GM19043 (cell line): Measurements from ENCODE around the gene TEX261.
A peak's percentile ranks its signal among the peaks of the same experiment; 100 is the strongest.

Experiments used
- ATAC-seq: cut with Tn5 transposase; IDR thresholded peaks from one replicate; pipeline ENCODE4 v1.9.1; 2021; ENCODE audit warnings: low read depth; ENCODE audit not compliant: unreplicated experiment

The TEX261 gene

DNA sequence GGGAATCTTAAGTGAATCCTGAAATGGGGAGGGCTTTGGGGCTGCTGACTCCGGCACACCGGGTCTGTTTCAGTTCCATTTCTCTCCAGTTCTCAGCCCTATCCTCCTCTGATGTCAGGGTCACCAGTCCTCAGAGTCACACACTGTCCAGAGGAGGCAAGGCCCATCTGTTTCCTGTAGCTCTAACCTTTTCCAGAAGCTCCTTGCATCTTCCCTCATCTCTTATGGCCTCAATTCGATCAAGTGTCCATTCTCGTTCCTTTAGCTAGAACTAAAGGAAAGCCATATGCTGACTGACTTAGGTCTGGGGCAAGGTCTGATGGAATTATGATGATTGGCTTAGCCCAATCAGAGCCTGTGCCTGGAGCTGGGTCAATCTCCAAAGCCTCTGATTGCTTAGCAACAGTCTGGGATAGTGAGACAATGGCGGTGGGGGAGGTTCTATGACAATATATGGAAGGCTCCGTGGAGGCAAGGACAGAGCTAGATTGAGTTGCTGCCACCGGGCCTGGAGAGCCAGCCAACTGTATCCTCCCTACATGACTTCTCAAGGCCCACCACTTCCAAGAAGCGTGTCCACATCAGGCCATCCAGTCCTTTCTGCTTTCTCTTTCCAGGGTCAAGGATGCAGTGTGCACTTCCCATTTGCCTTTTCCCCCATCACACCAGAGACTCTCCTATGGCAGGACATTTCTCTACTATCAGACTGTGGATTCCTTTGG, 11.0 kb downstream of the TEX261 start:
- no peak for ATAC-seq

DNA sequence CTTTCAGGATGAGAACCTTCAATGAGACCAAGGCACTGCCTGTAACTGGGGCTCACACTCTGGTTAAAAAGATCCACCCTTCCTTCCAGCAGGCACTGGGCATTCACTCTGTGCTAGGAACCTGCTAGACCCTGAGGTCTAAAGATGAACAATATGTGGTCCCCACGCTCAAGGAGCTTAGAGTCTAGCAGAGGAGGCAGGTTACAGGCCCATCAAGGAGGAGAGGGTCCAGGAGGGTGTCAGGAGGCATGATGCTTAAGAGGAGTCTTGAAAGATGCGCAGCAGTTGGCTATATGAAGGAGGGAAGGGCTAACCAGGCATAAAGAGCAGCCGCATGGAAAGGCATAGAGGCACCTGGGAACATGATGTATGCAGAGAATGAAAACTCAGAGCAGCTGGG, 11.7 kb downstream of the TEX261 start:
- ATAC-seq = no peak

DNA sequence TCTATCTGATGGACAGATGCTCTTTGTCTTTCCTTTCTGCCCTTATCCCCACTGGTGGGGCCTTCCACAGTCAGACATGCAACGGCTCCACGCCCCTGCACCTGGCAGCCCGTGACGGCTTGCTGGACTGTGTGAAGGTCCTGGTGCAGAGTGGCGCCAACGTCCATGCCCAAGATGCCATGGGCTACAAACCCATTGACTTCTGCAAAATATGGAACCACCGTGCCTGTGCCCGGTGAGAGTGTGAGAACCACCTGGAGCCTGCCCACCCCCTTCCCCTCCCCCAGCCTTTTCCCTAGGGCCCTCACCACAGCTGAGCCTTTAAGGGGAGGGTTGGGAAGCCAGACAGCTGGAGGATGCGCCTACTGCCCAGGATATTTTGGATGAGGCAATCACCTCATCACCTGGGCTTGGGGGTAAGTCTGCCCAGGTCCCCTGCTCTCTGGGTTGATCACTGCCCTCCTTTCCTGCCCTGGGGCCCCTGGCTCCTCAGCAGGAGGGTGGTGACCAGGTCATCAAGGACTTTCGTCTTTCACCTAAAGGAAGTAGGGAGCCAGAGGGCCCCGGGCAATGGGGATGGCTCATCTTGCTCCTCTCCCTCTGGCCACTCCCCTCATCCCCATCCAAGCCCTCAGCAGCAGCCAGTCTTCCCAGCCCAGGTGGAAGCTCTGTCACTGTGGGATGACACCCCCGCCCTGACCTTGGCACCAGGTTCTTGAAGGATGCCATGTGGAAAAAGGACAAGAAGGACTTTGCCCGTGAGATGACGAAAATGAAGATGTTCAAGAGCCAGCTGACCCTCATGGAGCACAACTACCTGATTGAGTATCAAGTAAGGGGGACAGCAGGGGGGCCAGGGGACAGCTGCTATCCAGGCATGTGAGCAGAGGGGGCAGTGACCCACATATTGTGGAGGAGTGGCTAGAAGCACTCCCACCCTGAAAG, 12.5 kb downstream of the TEX261 start:
- no peak for ATAC-seq

DNA sequence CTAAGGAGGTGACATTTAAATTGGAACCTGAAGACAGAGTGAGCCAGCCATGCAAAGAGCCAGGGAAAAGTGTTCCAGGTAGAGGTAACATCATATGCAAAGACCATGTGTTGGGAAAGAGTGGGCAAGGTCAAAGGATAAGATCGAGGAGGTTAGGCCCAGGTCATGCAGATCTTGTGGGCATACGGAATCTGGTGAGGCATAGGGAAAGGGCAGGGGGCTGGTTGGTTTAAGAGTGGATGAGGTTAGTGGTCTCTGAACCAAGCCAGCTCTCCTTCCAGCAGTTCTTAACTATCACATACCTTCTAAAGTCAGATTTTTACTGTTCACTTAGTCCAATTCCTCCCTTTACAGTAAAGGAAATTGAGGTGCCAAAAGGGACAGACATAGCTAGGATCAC, 13.3 kb downstream of the TEX261 start:
- ATAC-seq = no peak

DNA sequence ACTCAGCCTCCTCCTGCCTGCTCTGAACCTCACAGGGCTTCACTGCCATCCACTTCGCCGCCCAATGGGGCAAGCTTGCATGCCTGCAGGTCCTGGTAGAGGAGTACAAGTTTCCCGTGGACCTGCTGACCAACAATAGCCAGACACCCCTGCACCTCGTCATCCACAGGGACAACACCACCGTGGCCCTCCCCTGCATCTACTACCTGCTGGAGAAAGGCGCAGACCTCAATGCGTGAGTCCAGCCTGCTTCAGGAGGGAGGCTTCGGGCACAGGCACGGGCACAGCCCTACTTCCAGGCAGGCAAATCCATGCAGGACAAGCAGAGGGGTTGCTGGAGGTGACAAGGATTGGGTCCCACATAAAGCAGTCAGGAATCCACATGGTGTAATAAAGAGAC, 15.0 kb downstream of the TEX261 start:
- no peak for ATAC-seq

DNA sequence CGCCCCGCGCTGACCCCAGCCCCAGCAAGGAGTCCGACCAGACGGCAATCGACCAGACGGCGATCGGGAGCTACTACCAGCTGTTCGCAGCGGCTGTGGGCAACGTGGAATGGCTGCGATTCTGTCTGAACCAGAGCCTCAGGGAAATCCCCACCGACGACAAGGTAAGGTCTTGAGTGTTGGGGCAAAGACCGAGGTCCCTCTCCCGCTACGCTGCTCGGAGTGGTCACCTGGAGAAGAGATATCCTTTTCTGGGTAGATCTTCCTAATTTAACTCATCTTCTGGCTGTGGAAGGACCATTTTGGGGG, 15.5 kb downstream of the TEX261 start:
- no peak for ATAC-seq

DNA sequence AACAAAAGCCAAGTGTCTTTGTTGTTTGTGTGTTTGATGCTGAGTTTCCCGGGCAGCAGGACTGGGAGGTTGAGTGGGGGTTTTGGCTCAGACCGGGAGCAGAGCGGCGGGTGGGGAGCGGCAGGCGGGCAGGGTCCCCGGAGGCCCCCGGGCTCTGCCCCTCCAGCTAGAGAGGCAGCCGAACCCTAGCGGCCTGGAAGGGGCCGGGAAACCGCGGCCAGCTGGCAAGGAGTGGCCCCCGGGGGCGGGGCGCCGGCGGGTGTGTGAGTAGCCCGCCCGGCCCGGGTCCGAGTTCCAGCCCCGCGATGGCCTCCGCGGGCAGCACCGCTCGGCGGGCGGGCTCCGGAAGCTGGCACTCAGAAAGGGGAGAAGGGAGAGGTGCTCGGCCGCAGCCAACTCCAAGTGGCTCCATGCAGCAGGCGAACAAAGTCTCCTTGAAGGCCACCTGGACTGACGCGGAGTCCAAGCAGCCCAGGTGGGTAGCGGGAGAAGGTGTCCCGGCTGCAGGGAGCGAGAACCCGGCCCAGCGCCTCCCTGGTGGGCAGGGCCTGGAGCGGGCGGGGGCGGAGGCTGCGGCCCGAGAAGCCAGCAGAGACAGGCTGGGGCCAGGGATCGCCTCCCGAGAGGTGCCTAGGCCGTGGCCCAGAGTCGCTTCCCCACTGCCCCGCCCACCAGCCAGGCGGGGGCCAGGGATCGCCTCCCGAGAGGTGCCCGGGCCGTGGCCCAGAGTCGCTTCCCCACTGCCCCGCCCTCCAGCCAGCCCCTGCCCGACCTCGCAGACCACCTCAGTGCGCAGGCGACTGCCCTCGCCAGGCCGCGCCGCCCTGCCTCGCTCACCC, 16.1 kb downstream of the TEX261 start, which contains the start of gene ANKRD53:
ANKRD53 (plus strand) TSS at position 290 of the 839 bp plus-strand sequence; CDS start at position 306, 16 bp downstream.
- no peak for ATAC-seq

DNA sequence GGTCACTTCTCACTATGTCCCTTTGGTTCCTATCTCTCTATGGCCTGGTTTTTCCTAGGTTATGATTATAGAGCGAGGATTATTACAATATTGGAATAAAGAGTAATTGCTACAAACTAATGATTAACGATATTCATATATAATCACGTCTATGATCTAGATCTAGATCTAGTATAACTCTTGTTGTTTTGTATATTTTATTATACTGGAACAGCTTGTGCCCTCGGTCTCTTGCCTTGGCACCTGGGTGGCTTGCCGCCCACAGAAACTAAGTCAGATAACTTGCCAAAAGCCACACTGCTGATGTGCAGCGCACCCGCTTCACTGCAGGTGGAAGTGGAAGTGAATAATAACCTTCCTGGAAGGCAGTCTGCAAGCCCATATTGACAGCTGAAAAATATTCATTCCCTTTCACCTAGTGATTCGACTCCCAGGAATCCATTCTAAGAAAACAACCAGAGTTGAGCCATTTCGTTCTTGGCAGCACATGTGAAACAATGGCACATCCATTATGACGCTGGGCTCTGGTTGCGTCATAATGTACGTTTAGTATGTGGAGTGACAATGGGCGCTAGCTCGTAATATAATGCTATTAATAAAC, 17.0 kb downstream of the TEX261 start:
- no peak for ATAC-seq

DNA sequence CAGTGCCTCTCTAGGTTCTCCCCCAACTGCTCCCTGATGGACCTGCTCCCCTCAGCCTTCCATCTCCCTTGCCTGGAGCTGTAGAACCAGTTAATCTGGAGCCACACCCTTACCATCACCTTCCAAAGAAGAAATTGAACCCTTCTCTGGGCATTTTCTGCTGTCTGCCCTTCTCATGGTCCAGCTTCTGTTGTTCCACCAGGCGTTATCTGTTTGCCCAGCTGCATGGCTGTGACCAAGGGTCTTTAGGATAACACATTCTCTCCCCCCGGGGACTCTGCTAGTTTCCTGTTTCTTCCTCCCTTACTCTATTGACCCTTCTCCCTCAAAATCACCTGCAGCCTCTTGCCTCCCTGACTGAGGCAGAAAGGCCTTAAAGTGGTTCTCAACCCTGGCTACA, 19.4 kb downstream of the TEX261 start:
- ATAC-seq = no peak

DNA sequence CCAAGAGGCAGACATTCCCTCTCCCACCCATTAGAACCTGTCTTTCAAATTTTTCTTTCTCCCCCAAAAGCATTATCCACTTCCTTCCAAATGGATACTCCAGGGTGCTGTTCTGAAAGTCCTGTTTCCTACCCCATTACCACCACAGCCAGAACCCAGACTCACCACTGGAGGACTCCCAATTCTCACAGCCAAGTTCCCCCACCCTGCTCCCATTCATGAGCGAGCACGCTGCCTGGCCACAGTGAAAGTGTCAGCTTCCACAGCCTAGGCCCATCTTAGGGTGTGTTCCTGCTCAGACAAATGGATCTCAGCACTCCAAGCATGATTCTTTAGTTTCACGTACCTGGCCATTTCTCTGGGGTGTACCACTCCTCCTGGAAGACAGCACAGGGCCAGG, 20.1 kb downstream of the TEX261 start:
- ATAC-seq = no peak

DNA sequence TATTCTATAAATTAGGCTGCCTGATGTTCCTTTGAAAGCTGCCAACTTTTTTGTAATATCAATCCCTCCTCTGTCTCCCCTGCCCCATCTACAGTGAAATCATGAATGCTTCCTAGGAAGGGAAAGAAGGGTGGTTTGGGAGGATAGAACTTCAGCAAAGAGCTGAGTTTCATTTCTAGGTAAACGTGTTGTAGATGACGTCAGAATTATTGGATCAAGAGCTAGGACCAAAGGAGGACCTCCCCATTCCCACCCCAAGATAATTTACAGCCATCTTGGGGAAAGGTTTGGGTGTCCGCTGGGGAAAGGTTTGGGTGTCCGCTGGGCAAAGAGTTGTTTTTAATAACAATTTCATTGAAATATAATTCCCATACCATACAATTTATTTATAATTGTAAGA, 27.5 kb downstream of the TEX261 start:
- ATAC-seq = no peak

DNA sequence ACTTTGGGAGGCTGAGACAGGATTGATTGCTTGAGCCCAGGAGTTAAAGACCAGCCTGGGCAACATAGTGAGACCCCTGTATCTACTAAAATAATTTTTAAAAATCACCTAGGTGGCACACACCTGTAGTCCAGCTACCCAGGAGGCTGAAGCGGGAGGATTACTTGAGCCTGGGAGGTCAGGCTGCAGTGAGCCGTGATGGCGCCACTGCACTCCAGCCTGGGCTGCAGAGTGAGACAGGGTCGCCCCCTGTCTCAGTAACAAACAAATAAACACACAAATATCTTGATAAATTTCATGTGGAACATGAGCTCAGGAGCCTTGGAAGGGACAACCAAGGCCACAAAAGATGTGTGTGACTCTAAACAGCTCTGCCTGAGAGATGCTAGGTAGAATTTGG, 28.0 kb downstream of the TEX261 start:
- no peak for ATAC-seq

DNA sequence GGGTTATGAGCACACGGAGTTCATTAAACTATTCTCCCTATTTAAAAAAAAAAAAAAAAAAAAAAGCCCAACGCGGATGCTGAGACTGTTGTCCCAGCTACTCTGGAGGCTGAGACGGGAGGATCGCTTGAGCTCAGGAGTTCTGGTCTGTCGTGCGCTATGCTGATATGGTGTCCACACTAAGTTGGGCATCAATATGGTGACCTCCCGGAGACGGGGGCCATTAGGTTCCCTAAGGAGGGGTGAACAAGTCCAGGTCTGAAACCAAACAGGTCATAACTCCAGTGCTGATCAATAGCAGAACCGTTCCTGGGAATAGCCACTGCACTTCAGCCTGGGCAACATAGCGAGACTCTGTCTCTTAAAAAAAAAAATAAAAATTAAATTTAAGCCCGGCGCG, 29.2 kb downstream of the TEX261 start:
- ATAC-seq = no peak

DNA sequence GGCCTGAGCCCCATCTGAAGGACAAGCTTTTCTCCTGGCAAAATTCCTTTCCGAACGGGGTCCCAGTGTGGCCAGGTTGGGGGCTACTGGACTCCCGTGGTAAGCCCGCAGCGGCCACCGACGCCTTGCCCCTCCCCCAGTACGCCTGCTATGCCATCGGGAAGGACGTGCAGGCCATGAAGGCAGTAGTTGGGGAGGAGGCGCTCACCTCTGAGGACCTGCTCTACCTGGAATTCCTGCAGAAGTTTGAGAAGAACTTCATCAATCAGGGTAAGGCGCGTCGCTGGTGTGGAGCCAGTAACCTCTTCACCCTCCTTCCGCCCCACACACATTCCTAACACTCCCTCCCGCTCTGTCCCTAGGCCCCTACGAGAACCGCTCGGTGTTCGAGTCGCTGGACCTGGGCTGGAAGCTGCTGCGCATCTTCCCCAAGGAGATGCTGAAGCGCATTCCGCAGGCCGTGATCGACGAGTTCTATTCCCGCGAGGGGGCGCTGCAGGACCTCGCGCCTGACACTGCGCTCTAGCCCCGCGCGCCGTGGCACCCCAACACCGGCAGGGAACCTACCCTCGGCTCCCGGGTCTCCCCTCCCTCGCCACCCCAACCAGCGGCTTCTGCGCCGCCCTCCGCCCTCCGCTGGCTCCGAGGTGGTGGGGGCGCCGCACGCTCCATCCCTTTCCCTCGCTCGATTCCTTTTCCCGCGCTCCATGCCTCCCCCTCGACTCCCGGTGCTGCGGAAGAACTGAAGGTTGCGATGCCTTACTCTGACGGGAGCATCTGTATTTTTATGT, 29.9 kb downstream of the TEX261 start:
- ATAC-seq = peak; percentile 87

DNA sequence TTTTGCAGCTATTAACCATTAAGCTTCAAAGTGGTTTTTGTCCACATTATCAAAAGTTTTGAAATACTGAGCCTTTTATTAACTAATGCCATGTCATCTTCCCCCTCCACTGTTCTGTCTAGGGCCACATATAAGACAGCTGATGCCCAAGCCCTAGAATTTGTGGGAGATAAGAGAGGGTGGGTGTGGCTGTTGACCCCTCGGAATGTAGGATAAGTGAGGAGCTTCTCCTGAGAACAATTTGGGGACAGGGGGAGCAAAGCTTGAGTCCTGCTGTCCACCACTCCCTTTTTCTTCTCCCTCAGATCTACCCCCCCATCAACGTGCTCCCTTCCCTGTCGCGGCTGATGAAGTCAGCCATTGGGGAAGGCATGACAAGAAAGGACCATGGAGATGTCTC, 30.5 kb downstream of the TEX261 start:
- ATAC-seq = no peak

DNA sequence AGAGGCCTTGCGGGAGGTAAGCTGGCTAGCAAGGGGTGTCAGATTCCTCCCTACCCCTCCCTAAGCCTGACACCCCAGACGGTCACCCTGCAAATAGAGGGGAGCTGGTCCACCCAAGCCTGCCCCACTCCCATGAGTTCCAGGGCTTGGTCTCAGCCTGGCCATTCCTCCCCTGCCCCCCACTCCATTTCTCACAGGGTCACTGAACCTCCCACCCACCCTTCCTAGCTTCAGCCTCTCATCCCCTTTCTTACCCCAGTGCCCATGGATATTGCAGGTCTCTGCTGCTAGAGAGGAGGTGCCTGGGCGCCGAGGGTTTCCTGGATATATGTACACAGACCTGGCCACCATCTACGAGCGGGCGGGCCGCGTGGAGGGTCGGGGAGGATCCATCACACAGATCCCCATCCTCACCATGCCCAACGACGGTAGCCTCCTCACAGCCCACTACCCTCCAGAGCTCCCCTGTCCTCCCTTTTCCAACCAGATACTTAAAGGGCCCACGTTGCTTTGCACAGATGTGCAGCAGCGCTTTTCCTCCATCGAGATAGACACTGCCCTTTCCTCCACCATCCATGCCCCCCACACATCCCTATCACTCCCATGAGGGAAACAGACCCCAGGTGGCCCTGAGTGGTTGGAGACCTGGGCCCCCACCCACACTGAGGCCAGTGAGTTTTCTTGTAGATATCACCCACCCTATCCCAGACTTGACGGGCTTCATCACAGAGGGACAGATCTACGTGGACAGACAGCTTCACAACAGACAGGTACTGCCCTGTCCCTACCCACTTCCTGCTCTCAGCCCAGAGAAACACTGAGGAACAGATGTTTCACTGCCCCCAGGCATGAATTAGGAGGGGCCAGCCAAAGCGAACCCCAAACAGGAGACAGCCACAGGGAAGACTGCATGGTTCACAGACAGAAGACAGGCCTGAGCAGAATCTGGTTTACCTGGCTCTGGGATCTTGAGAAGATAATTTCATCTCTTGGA, 31.5 kb downstream of the TEX261 start:
- ATAC-seq = no peak

DNA sequence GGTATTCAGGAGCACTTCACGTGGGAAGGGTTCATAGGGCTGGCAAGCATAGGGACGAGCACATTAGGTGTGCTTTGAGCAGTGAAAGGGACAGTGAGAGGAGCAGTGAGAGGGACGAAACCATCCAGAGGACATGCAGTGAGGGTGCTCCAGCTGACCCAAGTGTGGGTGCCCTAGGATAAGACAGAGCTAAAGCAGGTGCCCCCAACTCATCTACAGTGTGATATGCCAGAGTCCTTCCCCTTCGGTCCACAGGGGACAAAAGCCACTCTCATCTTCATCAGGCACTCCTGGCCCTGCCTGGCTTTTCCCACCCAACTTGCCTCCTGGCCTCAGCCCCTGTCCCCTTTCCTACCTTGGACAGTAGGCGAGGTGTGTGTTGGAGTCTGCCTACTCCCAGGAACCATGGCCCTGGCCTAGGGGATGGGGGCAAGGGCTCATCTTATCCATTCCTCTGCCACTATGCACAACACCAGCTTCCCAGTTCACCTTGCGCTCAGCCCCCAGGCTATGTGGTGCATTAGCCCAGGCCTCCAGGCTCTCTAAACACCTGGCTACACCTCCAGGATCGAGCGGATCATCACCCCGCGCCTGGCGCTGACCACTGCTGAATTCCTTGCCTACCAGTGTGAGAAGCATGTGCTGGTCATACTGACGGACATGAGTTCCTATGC, 32.3 kb downstream of the TEX261 start:
- no peak for ATAC-seq

DNA sequence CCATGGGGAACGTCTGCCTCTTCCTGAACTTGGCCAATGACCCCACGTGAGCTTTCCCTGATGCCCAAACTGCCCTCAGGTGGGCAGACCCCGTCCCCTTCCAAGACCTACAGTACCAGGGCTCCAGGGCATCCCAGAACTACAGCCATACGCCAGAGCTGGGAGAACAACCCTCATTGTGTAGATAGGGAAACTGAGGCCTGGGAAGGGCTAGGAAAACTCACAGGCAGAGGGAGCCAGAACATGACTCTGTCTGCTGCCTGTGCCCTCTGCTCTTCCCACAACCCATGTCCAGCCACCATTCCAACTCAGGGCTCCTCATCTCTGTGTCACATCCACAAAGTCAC, 33.1 kb downstream of the TEX261 start:
- ATAC-seq = no peak
